HG02885 (cell line): ENCODE measurements around the gene CDC123.
"Not testable (repeated sequence)": the region's sequence is repeated elsewhere in the genome, so short reads cannot be mapped to it uniquely, and the experiment has no call there.

ENCODE experiments used
- ATAC-seq: cut with Tn5 transposase; IDR thresholded peaks from one replicate; pipeline ENCODE4 v1.9.1; 2021; ENCODE audit warnings: mild to moderate bottlenecking; ENCODE audit not compliant: unreplicated experiment, poor library complexity

CDC123 gene

DNA sequence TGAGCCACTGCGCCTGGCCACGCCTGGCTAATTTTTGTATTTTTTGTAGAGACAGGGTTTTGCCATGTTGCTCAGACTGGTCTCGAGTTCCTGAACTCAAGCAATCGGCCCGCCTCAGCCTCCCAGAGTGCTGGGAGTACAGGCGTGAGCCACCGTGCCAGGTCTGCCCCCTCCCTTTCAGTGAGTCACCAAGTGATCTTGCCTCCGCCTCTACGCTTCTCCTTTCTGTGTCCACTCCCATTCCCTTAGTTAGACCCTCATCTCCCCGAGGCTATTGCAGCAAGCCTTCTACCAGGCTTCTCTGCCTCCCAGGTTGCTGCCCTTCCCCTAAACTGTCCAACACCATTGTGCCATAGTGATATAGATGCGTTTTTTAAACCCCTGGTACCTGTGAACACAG, 32.9 kb downstream of the CDC123 start:
- ATAC-seq = no peak

GRCh38 chr10:12234687-12235086, 38.7 kb downstream of the CDC123 start:
- ATAC-seq = not testable (repeated sequence)

- ATAC-seq = no peak
Observed at GRCh38 chr10:12235116-12235694, 39.2 kb downstream of the CDC123 start.

- ATAC-seq = no peak
Observed at GRCh38 chr10:12235796-12236195, 39.8 kb downstream of the CDC123 start.

- ATAC-seq = no peak
Observed at GRCh38 chr10:12237265-12238220, 41.6 kb downstream of the CDC123 start.

DNA sequence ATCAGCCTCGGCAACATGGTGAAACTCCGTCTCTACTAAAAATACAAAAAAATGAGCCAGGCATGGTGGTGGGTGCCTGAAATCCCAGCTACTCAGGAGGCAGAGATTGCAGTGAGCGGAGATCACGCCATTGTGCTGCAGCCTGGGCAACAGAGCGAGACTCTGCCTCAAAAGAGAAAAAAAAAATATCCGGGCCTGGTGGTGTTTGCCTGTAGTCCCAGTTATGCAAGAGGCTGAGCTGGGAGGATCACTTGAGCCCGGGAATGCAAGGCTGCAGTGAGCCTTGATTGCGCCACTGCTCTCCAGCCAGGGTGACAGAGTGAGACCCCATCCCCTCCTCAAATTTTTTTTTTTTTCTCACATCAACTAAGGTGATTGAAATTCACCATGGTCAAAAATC, 42.8 kb downstream of the CDC123 start:
- ATAC-seq = no peak

- peak; percentile 51 for ATAC-seq
Observed at GRCh38 chr10:12241810-12242529, 46.0 kb downstream of the CDC123 start.

DNA sequence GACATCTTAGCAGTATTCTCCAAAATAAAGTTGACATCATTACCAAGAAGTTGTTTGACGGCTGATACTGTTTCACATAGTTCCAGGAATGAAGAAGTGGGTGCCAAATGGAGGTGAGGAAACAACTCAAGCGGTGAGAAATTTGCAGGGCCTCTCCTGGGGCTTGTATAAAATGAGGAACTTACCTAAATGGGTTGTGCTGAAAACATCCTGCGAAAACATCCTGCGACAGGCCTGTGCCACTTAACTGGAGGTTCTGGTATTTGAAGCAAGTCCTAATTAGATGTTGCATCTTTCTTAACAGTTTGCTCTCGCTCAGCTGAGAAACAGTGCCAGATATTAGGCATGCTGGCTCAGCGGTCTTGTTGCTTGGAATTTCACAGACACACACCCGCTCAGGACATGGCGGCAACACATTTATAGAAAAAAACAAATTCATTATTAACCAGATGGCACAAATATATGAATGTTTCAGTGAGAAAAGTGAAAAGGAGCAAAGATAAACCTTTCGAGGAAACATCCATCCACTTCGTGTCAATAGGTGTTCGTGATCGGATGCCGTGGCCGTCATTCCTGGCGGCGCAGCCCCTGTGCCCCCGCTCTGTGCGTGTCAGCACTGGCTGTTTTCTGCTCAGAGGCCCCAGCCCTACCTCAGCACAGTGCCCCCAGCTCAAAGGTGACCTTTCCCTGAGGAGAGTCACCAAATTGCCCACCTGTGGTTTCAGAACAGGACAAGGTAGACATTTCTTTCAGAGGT, 48.1 kb downstream of the CDC123 start:
- no peak for ATAC-seq

- no peak for ATAC-seq
Observed at GRCh38 chr10:12250181-12250580, 54.2 kb downstream of the CDC123 start.

- ATAC-seq = not testable (repeated sequence)
Observed at GRCh38 chr10:12250702-12251101, 54.7 kb downstream of the CDC123 start.

DNA sequence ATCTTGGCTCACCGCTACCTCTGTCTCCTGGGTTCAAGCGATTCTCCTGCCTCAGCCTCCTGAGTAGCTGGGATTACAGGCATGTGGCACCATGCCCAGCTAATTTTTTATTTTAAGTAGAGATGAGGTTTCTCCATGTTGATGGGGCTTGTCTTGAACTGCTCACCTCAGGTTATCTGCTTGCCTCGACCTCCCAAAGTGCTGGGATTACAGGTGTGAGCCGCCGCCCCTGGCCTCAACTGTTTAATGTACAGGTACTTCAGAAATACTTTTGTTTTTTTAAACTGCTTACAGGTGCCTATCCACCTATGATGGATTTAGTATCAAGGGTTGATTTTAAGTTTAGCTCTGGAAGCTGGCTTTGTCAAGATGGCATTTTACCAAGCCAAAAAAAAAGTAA, 55.6 kb downstream of the CDC123 start:
- no peak for ATAC-seq

DNA sequence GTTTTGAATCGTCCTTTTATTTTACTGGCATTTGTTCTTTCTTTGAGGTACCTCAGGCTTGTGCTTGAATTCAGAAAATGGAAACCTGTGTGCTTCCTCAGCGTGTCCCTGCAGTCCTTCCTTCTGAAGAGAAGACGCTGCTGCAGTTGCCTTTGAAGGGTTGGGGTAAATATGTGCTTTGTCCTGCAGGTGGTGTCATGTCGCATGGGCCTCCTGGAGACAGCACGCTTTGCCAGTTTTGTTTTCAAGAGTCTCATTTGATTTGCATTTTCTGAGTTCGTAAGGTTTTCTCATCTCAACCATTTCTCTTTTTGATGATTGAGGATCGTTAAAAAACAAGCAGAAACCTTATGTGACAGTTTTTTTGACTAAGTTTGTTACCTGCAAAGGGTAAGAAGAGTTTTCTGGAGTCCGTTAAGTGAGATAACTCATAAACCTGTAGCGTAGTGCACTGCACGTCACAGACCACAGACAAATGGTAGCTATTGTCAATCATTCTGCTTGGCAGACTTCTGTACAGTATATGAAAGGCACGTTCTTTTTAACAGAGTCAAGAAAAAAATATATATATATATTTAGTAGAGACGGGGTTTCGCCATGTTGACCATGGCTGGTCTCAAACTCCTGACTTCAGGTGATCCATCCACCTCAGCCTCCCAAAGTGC, 57.0 kb downstream of the CDC123 start:
- ATAC-seq = no peak

DNA sequence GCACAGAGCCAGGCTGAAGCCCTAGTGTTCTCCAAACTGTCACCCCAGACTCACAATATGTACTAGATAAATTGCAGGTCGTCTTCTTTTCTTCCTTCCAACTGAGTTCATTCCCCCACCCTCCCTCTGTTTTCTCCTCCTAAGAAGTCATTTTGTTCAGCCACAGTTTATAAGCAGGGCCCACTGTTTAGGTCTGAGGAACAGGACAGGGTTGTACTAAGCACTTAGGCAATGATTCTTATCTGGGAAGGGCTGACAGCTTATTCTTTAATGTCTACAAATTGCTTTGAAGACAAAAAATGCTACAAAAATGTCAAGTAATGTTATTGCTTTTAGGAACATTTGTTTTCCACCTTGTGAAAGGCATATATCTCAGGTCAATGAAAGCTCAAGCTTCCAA, 59.1 kb downstream of the CDC123 start:
- ATAC-seq = no peak

GRCh38 chr10:12259988-12260387, 64.0 kb downstream of the CDC123 start:
- no peak for ATAC-seq

DNA sequence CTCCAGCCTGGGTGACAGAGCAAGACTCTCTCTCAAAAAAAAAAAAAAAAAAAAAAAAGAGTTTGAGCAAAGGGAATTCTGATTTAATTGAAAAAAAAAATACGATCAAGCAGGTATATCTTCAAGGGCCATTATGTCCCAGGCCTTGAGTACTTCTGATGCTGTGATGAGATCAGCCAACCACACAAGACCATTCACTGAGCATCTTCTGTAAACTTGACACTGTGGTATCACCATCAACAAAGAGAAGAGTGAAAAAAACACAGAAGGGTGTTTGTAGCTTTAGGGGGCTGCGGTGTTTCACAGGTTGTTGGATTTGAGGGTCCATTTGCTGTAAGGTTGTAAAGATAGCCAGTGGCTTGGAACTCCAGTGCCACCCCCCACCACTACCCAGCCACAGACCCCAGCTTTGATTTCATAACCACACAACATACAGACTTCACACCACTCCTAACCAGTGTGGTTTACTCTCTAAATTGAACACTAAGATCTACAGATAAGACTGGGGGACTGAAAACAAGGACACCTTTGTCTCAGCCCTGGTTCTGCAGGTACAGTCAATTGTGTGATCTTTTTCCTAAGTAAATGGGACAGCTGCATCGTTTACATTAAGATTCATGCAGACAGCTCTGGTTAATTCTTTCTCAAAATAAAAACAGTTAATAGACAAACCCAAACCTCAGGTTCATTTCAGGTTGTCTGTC, 66.4 kb downstream of the CDC123 start:
- ATAC-seq = no peak

GRCh38 chr10:12264204-12264940, 68.4 kb downstream of the CDC123 start:
- peak; percentile 94 for ATAC-seq

GRCh38 chr10:12269056-12269455, 73.1 kb downstream of the CDC123 start:
- ATAC-seq = no peak

GRCh38 chr10:12271210-12271540, 75.2 kb downstream of the CDC123 start:
- ATAC-seq = no peak

- peak; percentile 44 for ATAC-seq
Observed at GRCh38 chr10:12277862-12278261, 81.9 kb downstream of the CDC123 start.
